ENCODE results near the gene ETS1.

GRCh38 chr11:128434411-128434810 lies 152.9 kb downstream of the ETS1 start:
- TF ChIP-seq EZH2phosphoT487 (IDR thresholded peaks at IDR 0.05; ENCODE audit: low read length) (no peak), CTCF (IDR thresholded peaks at IDR 0.05; ENCODE audit: low read length) (no peak), EZH2 (optimal IDR thresholded peaks at IDR 0.05; ENCODE audit: low read depth, low read length) (no peak)

All from MM.1S (cell line).